Measurements from ENCODE around the gene DIAPH3.

DIAPH3 gene

GRCh38 chr13:59659981-59660380 lies 503.7 kb downstream of the DIAPH3 start:
- no peak for DNase-seq

GRCh38 chr13:59658738-59659330 lies 504.9 kb downstream of the DIAPH3 start:
- no peak for DNase-seq

- no peak for DNase-seq
Observed at GRCh38 chr13:59658027-59658737, 505.5 kb downstream of the DIAPH3 start.

GRCh38 chr13:59653916-59654315 lies 509.8 kb downstream of the DIAPH3 start:
- no peak for DNase-seq

GRCh38 chr13:59651479-59651878 lies 512.2 kb downstream of the DIAPH3 start:
- no peak for DNase-seq

- DNase-seq = no peak
Observed at GRCh38 chr13:59643906-59644626, 519.7 kb downstream of the DIAPH3 start.

GRCh38 chr13:59643364-59643841 lies 520.3 kb downstream of the DIAPH3 start:
- no peak for DNase-seq

GRCh38 chr13:59641817-59642216 lies 521.9 kb downstream of the DIAPH3 start:
- no peak for DNase-seq

- DNase-seq = no peak
Observed at GRCh38 chr13:59641261-59641660, 522.5 kb downstream of the DIAPH3 start.

- DNase-seq = no peak
Observed at GRCh38 chr13:59638404-59638803, 525.3 kb downstream of the DIAPH3 start.

- no peak for DNase-seq
Observed at GRCh38 chr13:59635589-59635988, 528.1 kb downstream of the DIAPH3 start.

GRCh38 chr13:59633290-59633689 lies 530.4 kb downstream of the DIAPH3 start:
- no peak for DNase-seq

GRCh38 chr13:59631271-59631670 lies 532.5 kb downstream of the DIAPH3 start:
- no peak for DNase-seq

GRCh38 chr13:59625111-59625510 lies 538.6 kb downstream of the DIAPH3 start:
- DNase-seq = no peak

GRCh38 chr13:59623206-59623915 lies 540.4 kb downstream of the DIAPH3 start:
- no peak for DNase-seq

- DNase-seq = no peak
Observed at GRCh38 chr13:59621773-59622172, 542.0 kb downstream of the DIAPH3 start.
